ENCODE data around the gene SAMD4B. TPM values are rescaled to one million over a fixed set of nuclear protein-coding genes. Genes with fewer than 3 reads are reported as not detected.

Gene SAMD4B
- total RNA-seq, 4 donors from 2014 or later = 60.7 to 102 (median 77.1) TPM

GRCh38 chr19:39303373-39304184 lies 38.6 kb upstream of the SAMD4B start:
- TF ChIP-seq POLR2AphosphoS5 (IDR thresholded peaks at IDR 0.05) (no peak), POLR2A (IDR thresholded peaks at IDR 0.05) (no peak), CTCF (IDR thresholded peaks at IDR 0.05) (no peak), EP300 (IDR thresholded peaks at IDR 0.05; ENCODE audit: low read depth) (no peak)
- Histone ChIP-seq H3K27me3 (peaks cover 62% of the 10 kb centered on the region), H3K36me3 (no peaks in the 10 kb centered on the region), H3K4me3 (no peak overlapping the region), H3K9me3 (no peaks in the 10 kb centered on the region), H3K27ac (no peak overlapping the region), H3K4me1 (peaks cover 3 to 14% (median 9%) of the 10 kb centered on the region in 4 donors)
- 51 to 58% methylated on average over 7 to 10 of the region's 10 CpGs for WGBS, 2 donors (ENCODE audit: low coverage in 1 of 2)
- DNase-seq = no peak
- intact Hi-C loops (cut with DNase I; ENCODE audit: low total_unique reads) (no loop called here), in situ Hi-C loops (cut with MboI; ENCODE audit: low pct_ligation_motif_present in 1 of 4, low pct_unique_long_range_greater_than_20kb in 1 of 4, low sequenced_read_pairs in 3 of 4) (no loop called here)

GRCh38 chr19:39304185-39304513 lies 38.1 kb upstream of the SAMD4B start:
- intact Hi-C loops (cut with DNase I; ENCODE audit: low total_unique reads) = no loop called here
- Histone ChIP-seq H3K9me3 (no peaks in the 10 kb centered on the region), H3K4me3 (no peak overlapping the region), H3K27ac (no peak overlapping the region), H3K27me3 (peaks cover 67% of the 10 kb centered on the region), H3K4me1 (peaks cover 3 to 14% (median 9%) of the 10 kb centered on the region in 4 donors), H3K36me3 (no peaks in the 10 kb centered on the region)
- DNase-seq = no peak
- in situ Hi-C loops (cut with MboI; ENCODE audit: low pct_ligation_motif_present in 1 of 4, low pct_unique_long_range_greater_than_20kb in 1 of 4, low sequenced_read_pairs in 3 of 4) = no loop called here
- TF ChIP-seq POLR2A (IDR thresholded peaks at IDR 0.05) (no peak), CTCF (IDR thresholded peaks at IDR 0.05) (no peak), POLR2AphosphoS5 (IDR thresholded peaks at IDR 0.05) (no peak), EP300 (IDR thresholded peaks at IDR 0.05; ENCODE audit: low read depth) (no peak)

- 49 to 83% methylated on average over 1 to 6 of the region's 6 CpGs for WGBS, 2 donors (ENCODE audit: low coverage in 1 of 2)
- intact Hi-C loops (cut with DNase I; ENCODE audit: low total_unique reads) (no loop called here), in situ Hi-C loops (cut with MboI; ENCODE audit: low pct_ligation_motif_present in 1 of 4, low pct_unique_long_range_greater_than_20kb in 1 of 4, low sequenced_read_pairs in 3 of 4) (no loop called here)
- Histone ChIP-seq H3K4me1 (peaks cover 3 to 14% (median 9%) of the 10 kb centered on the region in 4 donors), H3K27ac (no peak overlapping the region), H3K9me3 (no peaks in the 10 kb centered on the region), H3K27me3 (peaks cover 67% of the 10 kb centered on the region), H3K4me3 (no peak overlapping the region), H3K36me3 (no peaks in the 10 kb centered on the region)
- TF ChIP-seq POLR2AphosphoS5 (IDR thresholded peaks at IDR 0.05) = no peak
- TF ChIP-seq POLR2A (IDR thresholded peaks at IDR 0.05) = no peak
- no peak for TF ChIP-seq CTCF (IDR thresholded peaks at IDR 0.05)
- TF ChIP-seq EP300 (IDR thresholded peaks at IDR 0.05; ENCODE audit: low read depth) = no peak
- DNase-seq = no peak
Measured at GRCh38 chr19:39304701-39305571, 37.3 kb upstream of the SAMD4B start.

GRCh38 chr19:39306075-39306474 lies 36.1 kb upstream of the SAMD4B start:
- no peak overlapping the region for H3K4me3 ChIP-seq
- intact Hi-C loops (cut with DNase I; ENCODE audit: low total_unique reads) = no loop called here
- H3K27me3 ChIP-seq = peaks cover 67% of the 10 kb centered on the region

More at GRCh38 chr19:39306075-39306474, 36.1 kb upstream of the SAMD4B start:
- no peak for DNase-seq
- TF ChIP-seq EP300 (IDR thresholded peaks at IDR 0.05; ENCODE audit: low read depth) = no peak
- TF ChIP-seq POLR2AphosphoS5 (IDR thresholded peaks at IDR 0.05) = no peak
- TF ChIP-seq CTCF (IDR thresholded peaks at IDR 0.05) = no peak
- TF ChIP-seq POLR2A (IDR thresholded peaks at IDR 0.05) = no peak
- no peaks in the 10 kb centered on the region for H3K36me3 ChIP-seq
- H3K27ac ChIP-seq = no peak overlapping the region
- in situ Hi-C loops (cut with MboI; ENCODE audit: low pct_ligation_motif_present in 1 of 4, low pct_unique_long_range_greater_than_20kb in 1 of 4, low sequenced_read_pairs in 3 of 4) = no loop called here
- H3K4me1 ChIP-seq = peaks cover 3 to 14% (median 9%) of the 10 kb centered on the region in 4 donors
- H3K9me3 ChIP-seq = no peaks in the 10 kb centered on the region
